Ishikawa (cell line): ENCODE measurements around the gene ELFN1.

Experiments used
- EP300 ChIP-seq: IDR thresholded peaks from 2 replicates; pipeline ENCODE4 v1.6.1; 2012; ENCODE audit warnings: borderline replicate concordance
- TEAD4 ChIP-seq: IDR thresholded peaks from 2 replicates; pipeline ENCODE4 v1.6.1; 2012

GRCh38 chr7:1706721-1707613 lies 36.9 kb downstream of the ELFN1 start:
- TF ChIP-seq TEAD4 = no peak
- no peak for TF ChIP-seq EP300
